GM12878 (cell line): ENCODE data around the gene FGFRL1. TPM values are rescaled to one million over a fixed set of nuclear protein-coding genes. Genes with fewer than 3 reads are reported as not detected.

ENCODE experiments used
- ATAC-seq: fragments of 200-7000 bp; cut with Tn5 transposase; 3 replicates; pipeline ENCODE4 v1.9.1; 2020; ENCODE audit warnings: mild to moderate bottlenecking, moderate library complexity
- BruUV-seq: library from RNA; stranded (reverse); fragments of 400-500 nt; replicated peaks from 2 replicates; lab custom pipeline; 2021; lab: Mats Ljungman, UMichigan
- CTCF ChIA-PET: fragments of 300-600 bp; sonication (Branson Sonifier 250); formaldehyde crosslinking; extraction: SDS; loops from one replicate; lab custom pipeline; 2021; ENCODE audit warnings: inconsistent platforms; lab: Yijun Ruan, JAX
- POLR2A ChIA-PET: fragments of 350-600 bp; formaldehyde crosslinking; extraction: SDS; loops from one replicate; lab custom pipeline; 2021; ENCODE audit warnings: inconsistent platforms; lab: Charles Lee
- RAD21 ChIA-PET: fragments of 300-600 bp; sonication (Branson Sonifier 250); formaldehyde crosslinking; loops from one replicate; lab custom pipeline; 2023; ENCODE audit warnings: antibody characterized with exemption; ENCODE audit not compliant: unreplicated experiment; lab: Charles Lee
- SMC1A ChIA-PET: fragments of 300-600 bp; sonication (Branson Sonifier 250); formaldehyde crosslinking; loops from one replicate; lab custom pipeline; 2023; ENCODE audit not compliant: unreplicated experiment, uncharacterized antibody; lab: Charles Lee
- DNase-seq: peaks from one replicate; pipeline ENCODE4 v3.0.0-alpha.2; 2011; ENCODE audit warnings: low read depth, low spot score
- FAIRE-seq: peaks from 3 replicates; lab custom pipeline; 2011; peaks lifted over from hg19 to GRCh38; lab: Jason Lieb, UNC
- H2AFZ ChIP-seq: 2 replicates; pipeline ENCODE4 v1.6.0; 2011; ENCODE audit warnings: low read depth, low read length, control low read depth; ENCODE audit not compliant: control insufficient read depth
- H3K27ac ChIP-seq: 2 replicates; pipeline ENCODE4 v1.5.1; 2011; ENCODE audit warnings: control low read depth; ENCODE audit not compliant: control insufficient read depth, insufficient read depth
- H3K27me3 ChIP-seq, 2 experiments: replicated peaks in 1 of 2; 2 replicates each; pipeline versions ENCODE4 v1.6.0 to v1.6.1; 2011; ENCODE audit warnings: low read length in 1 of 2; ENCODE audit not compliant: control insufficient read depth in 2 of 2, insufficient read depth in 2 of 2
- H3K36me3 ChIP-seq, 2 experiments: 2 replicates each; pipeline ENCODE4 v1.5.1; 2011; ENCODE audit warnings: low read length in 1 of 2; ENCODE audit not compliant: control insufficient read depth in 2 of 2, insufficient read depth in 2 of 2
- H3K4me1 ChIP-seq: 2 replicates; pipeline ENCODE4 v1.6.1; 2011; ENCODE audit warnings: mild to moderate bottlenecking, low read length, moderate library complexity, mixed read lengths; ENCODE audit not compliant: control insufficient read depth, insufficient read depth
- H3K4me2 ChIP-seq: 2 replicates; pipeline ENCODE4 v1.6.0; 2011; ENCODE audit warnings: control low read depth; ENCODE audit not compliant: control insufficient read depth, insufficient read depth
- H3K4me3 ChIP-seq: fragments of 200-600 bp; sonication (generic); 2 replicates; pipeline ENCODE4 v1.5.1; 2016
- H3K79me2 ChIP-seq: 2 replicates; pipeline ENCODE4 v1.6.0; 2011; ENCODE audit warnings: low read length; ENCODE audit not compliant: control insufficient read depth, insufficient read depth
- H3K9ac ChIP-seq: 2 replicates; pipeline ENCODE4 v1.8.0; 2011; ENCODE audit warnings: low read length, control low read depth, mixed read lengths; ENCODE audit not compliant: control insufficient read depth, insufficient read depth
- H3K9me3 ChIP-seq: replicated peaks from 3 replicates; pipeline ENCODE4 v1.5.1; 2011; ENCODE audit warnings: mild to moderate bottlenecking, low read length; ENCODE audit not compliant: control insufficient read depth, insufficient read depth
- H4K20me1 ChIP-seq: 2 replicates; pipeline ENCODE4 v1.6.0; 2011; ENCODE audit not compliant: control insufficient read depth, insufficient read depth
- BRCA1 ChIP-seq: IDR thresholded peaks from 2 replicates; pipeline ENCODE4 v1.6.1; 2011; ENCODE audit warnings: low read depth, low read length, improper control_type of control experiment
- CBX3 ChIP-seq: fragments of 200-600 bp; sonication (generic); IDR thresholded peaks from 2 replicates; pipeline ENCODE4 v1.6.1; 2016; ENCODE audit warnings: low read depth, borderline replicate concordance
- CEBPB ChIP-seq, 2 experiments: fragments of 150-350 bp in 1 of 2; IDR thresholded peaks; 2 replicates each; pipeline ENCODE4 v1.6.1; 2012 to 2014; ENCODE audit warnings: low read depth in 2 of 2, low read length in 2 of 2, borderline replicate concordance in 1 of 2, inconsistent platforms in 1 of 2
- E2F8 ChIP-seq: fragments of 450-650 bp; IDR thresholded peaks from 2 replicates; pipeline ENCODE4 v1.6.1; 2018; ENCODE audit warnings: mild to moderate bottlenecking, low read depth, moderate library complexity; ENCODE audit not compliant: partially characterized antibody
- EGR1 ChIP-seq, 2 experiments: IDR thresholded peaks; 1 replicate in 1 of 2; 2 replicates in 1 of 2; pipeline ENCODE4 v1.6.1; 2011 to 2012; ENCODE audit warnings: low read depth in 2 of 2, low read length in 2 of 2, borderline replicate concordance in 1 of 2, mild to moderate bottlenecking in 1 of 2, moderate library complexity in 1 of 2
- FOS ChIP-seq: IDR thresholded peaks from 3 replicates; pipeline ENCODE4 v1.6.1; 2011; ENCODE audit warnings: borderline replicate concordance; ENCODE audit not compliant: insufficient read length; ENCODE audit errors: extremely low read depth
- GABPA ChIP-seq: IDR thresholded peaks from 2 replicates; pipeline ENCODE4 v1.6.1; 2014; ENCODE audit warnings: antibody characterized with exemption, low read depth, mild to moderate bottlenecking, inconsistent platforms
- HCFC1 ChIP-seq: fragments of 150-350 bp; IDR thresholded peaks from 2 replicates; pipeline ENCODE4 v1.6.1; 2014; ENCODE audit warnings: low read length
- MEF2B ChIP-seq: fragments of 450-650 bp; IDR thresholded peaks from 2 replicates; pipeline ENCODE4 v1.6.1; 2018; ENCODE audit warnings: mild to moderate bottlenecking, moderate library complexity; ENCODE audit not compliant: partially characterized antibody, poor library complexity, severe bottlenecking
- NFYA ChIP-seq: IDR thresholded peaks from 2 replicates; pipeline ENCODE4 v1.6.1; 2011; ENCODE audit warnings: low read depth, mild to moderate bottlenecking, low read length, improper control_type of control experiment, borderline replicate concordance
- RAD51 ChIP-seq: fragments of 450-650 bp; IDR thresholded peaks from 2 replicates; pipeline ENCODE4 v1.6.1; 2016; ENCODE audit warnings: moderate library complexity, mild to moderate bottlenecking, inconsistent platforms
- SMAD5 ChIP-seq: IDR thresholded peaks from 2 replicates; pipeline ENCODE4 v1.6.1; 2016; ENCODE audit warnings: antibody characterized with exemption, low read depth
- SMC3 ChIP-seq: IDR thresholded peaks from 2 replicates; pipeline ENCODE4 v1.6.1; 2011; ENCODE audit warnings: low read length, improper control_type of control experiment, borderline replicate concordance
- SUZ12 ChIP-seq: fragments of 200-600 bp; sonication (generic); IDR thresholded peaks from one replicate; pipeline ENCODE4 v1.6.1; 2018; ENCODE audit warnings: antibody characterized with exemption, mild to moderate bottlenecking; ENCODE audit not compliant: unreplicated experiment
- TARDBP ChIP-seq: IDR thresholded peaks from 2 replicates; pipeline ENCODE4 v1.6.1; 2016; ENCODE audit warnings: borderline replicate concordance
- ZBTB33 ChIP-seq: fragments of 450-650 bp; IDR thresholded peaks from 2 replicates; pipeline ENCODE4 v1.6.1; 2017; ENCODE audit warnings: mild to moderate bottlenecking
- ZNF384 ChIP-seq: IDR thresholded peaks from 2 replicates; pipeline ENCODE4 v1.6.1; 2012; ENCODE audit warnings: low read depth, mild to moderate bottlenecking, low read length, improper control_type of control experiment, borderline replicate concordance
- WGBS: methylation state at CpG from one replicate; pipeline ENCODE4 v1.1.6; 2016; ENCODE audit warnings: low lambda C conversion rate; ENCODE audit not compliant: insufficient replicate concordance, insufficient coverage; ENCODE audit errors: missing lambda C conversion rate; 5-methylcytosine and 5-hydroxymethylcytosine counted together
- in situ Hi-C: fragments of 300-500 bp; cut with MboI; formaldehyde crosslinking; loops from 9 replicates; pipeline ENCODE4 v1.14.3; 2018; ENCODE audit warnings: mixed read lengths
- intact Hi-C: fragments of 100-400 bp; cut with micrococcal nuclease; formaldehyde crosslinking; loops from one replicate; pipeline ENCODE4 v1.14.2; 2022; ENCODE audit not compliant: unreplicated experiment
- polyA plus RNA-seq, 11 experiments: library from polyadenylated mRNA; depleted of rRNA in 4 of 11; unstranded in 6 of 11; stranded (reverse) in 5 of 11; fragments of >200 nt; fragmentation: Nextera tagmentation in 4 of 11; fragmentation: Illumina TruSeq in 1 of 11; extraction: Ambion mirVana in 4 of 11; extraction: Trizol in 1 of 11; gene quantifications; 1 replicate in 1 of 11; 2 replicates in 10 of 11; pipeline versions ENCODE4 v1.2.1 to v1.2.3, GENCODE V29; 2011 to 2016; ENCODE audit warnings: inconsistent platforms in 2 of 11, missing spikeins in 2 of 11, low read depth in 1 of 11
- total RNA-seq, 4 experiments: library from RNA; depleted of rRNA in 3 of 4; stranded (reverse); fragments of >200 nt in 3 of 4; fragmentation: Illumina TruSeq in 1 of 4; extraction: Trizol in 1 of 4; gene quantifications; 2 replicates each; pipeline versions ENCODE4 v1.2.1 to v1.2.3, GENCODE V29; 2013 to 2021
- TF ChIP-seq, protein P1 (sequence below): IDR thresholded peaks from 2 replicates; pipeline ENCODE4 v1.6.1; 2011; ENCODE audit warnings: low read depth, mild to moderate bottlenecking, low read length, moderate library complexity, borderline replicate concordance; ENCODE audit errors: extremely low read depth

The FGFRL1 gene
- total and polyA plus RNA-seq, 10 of the 15 experiments (the other 5 are each of a cell fraction or from before 2014, with no cell fraction given) = 0.02 to 1.5 (median 0.29) TPM; not detected in 2

DNA sequence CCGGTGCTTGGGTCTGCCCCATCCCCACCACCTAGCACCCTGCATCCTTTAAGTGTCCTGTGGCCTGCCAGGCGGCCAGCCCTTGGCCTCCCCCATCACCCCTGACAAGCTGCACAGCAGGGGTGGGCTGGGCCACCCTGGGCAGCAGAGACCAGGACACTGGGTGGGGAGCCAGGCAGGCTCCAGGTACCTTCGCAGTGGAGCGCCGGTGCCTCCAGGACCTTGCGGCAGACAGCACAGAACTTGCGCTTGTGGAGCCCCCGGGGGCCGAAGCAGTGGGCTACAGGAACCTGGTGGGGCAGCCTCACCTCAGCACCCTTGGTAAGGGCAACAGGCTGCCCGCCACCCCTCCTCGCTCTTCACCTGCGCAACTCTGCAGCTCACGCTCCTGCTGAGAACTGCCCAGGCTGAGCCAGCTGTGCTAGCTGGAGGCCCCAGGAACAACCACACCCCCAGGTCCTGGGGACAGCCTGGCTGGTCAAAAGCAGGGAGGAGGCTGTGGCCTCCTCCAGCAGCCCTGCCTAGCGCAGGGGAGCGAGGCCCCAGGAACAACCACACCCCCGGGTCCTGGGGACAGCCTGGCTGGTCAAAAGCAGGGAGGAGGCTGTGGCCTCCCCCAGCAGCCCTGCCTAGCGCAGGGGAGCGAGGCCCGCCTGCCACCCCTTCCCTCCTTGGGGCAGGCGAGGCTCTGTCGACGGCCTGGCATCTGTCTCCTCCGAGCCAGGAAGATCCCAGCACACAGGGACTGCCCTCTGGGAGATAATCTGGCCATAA lies 42.6 kb upstream of the FGFRL1 start:
- CTCF ChIA-PET = no interaction called here

More for the DNA sequence above, 42.6 kb upstream of the FGFRL1 start:
- BruUV-seq = no TSS peak
- no peaks in the 10 kb centered on the region for H3K27me3 ChIP-seq
- H4K20me1 ChIP-seq = no peaks in the 10 kb centered on the region
- ChIA-PET POLR2A (no interaction called here), RAD21 (no interaction called here), SMC1A (no interaction called here)
- intact Hi-C loops (no loop called here), in situ Hi-C loops (no loop called here)
- DNase-seq = no peak
- no peak overlapping the region for H2AFZ ChIP-seq
- ATAC-seq = no peak
- H3K27ac ChIP-seq = no peak overlapping the region
- H3K9me3 ChIP-seq = no peaks in the 10 kb centered on the region
- H3K4me1 ChIP-seq = peaks cover 5% of the 10 kb centered on the region; the same call in 1 of the 2 replicates
- no peak overlapping the region for H3K4me2 ChIP-seq
- no peaks in the 10 kb centered on the region for H3K36me3 ChIP-seq
- WGBS = 87% methylated on average over 22 of the region's 23 CpGs
- TF ChIP-seq EGR1 (IDR thresholded peaks at IDR 0.05; ENCODE audit: borderline replicate concordance in 1 of 2, low read depth in 2 of 2, low read length in 2 of 2) (no peak), FOS (no peak), TARDBP (no peak), GABPA (no peak), SMC3 (no peak), CBX3 (no peak), RAD51 (no peak), NFYA (no peak), SUZ12 (no peak), BRCA1 (no peak), CEBPB (IDR thresholded peaks at IDR 0.05; ENCODE audit: borderline replicate concordance in 1 of 2, low read depth in 2 of 2, low read length in 2 of 2) (no peak), MEF2B (no peak), ZNF384 (no peak), HCFC1 (no peak), ZBTB33 (no peak), SMAD5 (no peak), E2F8 (no peak)
- TF ChIP-seq, protein P1, sequence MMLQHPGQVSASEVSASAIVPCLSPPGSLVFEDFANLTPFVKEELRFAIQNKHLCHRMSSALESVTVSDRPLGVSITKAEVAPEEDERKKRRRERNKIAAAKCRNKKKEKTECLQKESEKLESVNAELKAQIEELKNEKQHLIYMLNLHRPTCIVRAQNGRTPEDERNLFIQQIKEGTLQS = no peak
- no peak for FAIRE-seq
- no peak overlapping the region for H3K9ac ChIP-seq
- H3K4me3 ChIP-seq = no peak overlapping the region
- no peaks in the 10 kb centered on the region for H3K79me2 ChIP-seq
